ENCODE data around the gene ADGRG7. TPM values are rescaled to one million over a fixed set of nuclear protein-coding genes. Genes with fewer than 3 reads are reported as not detected.

The ADGRG7 gene
- total and polyA plus RNA-seq, 9 of the 15 experiments (the other 6 are each of a cell fraction or from before 2014, with no cell fraction given), result 0.03 TPM; not detected in 7

DNA sequence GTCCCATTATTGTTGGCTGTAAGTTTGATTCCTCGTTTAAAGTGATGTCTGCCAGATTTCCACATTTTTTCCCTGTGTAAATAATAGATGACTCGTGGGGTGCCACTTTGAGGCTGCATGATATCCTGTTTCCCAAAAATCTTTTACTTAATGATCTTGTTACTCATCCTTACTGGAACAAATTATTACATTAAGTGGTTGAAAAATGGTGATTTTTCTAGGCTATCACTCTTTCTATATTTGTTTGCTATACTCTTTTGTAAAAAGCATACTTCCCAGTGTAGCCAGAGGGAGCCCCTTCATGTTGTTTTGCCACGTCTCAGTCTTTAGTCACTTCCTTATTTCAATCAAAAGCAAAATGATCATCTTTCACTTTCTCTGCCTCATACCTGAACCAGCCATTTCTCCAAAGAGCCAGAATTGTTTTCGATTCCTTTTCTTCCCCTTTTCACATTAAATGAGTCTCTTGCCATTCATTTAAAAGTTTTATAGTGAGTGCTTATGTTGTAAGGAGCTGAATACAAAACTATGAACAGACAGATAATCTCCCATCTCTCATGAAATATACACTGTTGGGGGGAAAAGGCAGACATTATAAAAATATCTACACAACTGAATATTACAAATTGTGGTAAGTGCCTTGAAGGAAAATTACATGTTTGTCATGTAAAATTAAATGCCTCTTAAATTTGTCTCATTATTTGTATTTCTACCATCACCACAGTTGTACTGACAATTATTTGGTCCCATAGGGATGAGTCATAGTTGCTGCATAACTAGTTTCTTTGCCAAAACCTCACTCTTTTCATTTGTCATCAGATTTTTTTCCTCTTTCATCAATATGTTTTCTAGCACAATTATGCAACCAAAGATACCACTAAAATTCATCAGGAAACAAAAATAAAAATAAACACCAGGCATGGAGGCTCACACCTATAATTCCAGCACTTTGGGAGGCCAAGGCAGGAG, 41.5 kb downstream of the ADGRG7 start (continued):
- peak; percentile 48; the same call in 1 of the 2 replicates for TF ChIP-seq REST (IDR thresholded peaks at IDR 0.05; ENCODE audit: borderline replicate concordance)
- no peak for TF ChIP-seq REST (CRISPR knock-in tag; IDR thresholded peaks at IDR 0.05; ENCODE audit: low read depth)
- TF ChIP-seq ZNF12 (CRISPR knock-in tag; IDR thresholded peaks at IDR 0.05), result no peak
- TF ChIP-seq, protein P1, sequence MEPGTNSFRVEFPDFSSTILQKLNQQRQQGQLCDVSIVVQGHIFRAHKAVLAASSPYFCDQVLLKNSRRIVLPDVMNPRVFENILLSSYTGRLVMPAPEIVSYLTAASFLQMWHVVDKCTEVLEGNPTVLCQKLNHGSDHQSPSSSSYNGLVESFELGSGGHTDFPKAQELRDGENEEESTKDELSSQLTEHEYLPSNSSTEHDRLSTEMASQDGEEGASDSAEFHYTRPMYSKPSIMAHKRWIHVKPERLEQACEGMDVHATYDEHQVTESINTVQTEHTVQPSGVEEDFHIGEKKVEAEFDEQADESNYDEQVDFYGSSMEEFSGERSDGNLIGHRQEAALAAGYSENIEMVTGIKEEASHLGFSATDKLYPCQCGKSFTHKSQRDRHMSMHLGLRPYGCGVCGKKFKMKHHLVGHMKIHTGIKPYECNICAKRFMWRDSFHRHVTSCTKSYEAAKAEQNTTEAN (CRISPR knock-in tag; IDR thresholded peaks at IDR 0.05), result no peak
- no peak for TF ChIP-seq HMGN3 (IDR thresholded peaks at IDR 0.05; ENCODE audit: borderline replicate concordance, extremely low read depth, insufficient read length, low read depth, low read length)
- TF ChIP-seq, protein P2, sequence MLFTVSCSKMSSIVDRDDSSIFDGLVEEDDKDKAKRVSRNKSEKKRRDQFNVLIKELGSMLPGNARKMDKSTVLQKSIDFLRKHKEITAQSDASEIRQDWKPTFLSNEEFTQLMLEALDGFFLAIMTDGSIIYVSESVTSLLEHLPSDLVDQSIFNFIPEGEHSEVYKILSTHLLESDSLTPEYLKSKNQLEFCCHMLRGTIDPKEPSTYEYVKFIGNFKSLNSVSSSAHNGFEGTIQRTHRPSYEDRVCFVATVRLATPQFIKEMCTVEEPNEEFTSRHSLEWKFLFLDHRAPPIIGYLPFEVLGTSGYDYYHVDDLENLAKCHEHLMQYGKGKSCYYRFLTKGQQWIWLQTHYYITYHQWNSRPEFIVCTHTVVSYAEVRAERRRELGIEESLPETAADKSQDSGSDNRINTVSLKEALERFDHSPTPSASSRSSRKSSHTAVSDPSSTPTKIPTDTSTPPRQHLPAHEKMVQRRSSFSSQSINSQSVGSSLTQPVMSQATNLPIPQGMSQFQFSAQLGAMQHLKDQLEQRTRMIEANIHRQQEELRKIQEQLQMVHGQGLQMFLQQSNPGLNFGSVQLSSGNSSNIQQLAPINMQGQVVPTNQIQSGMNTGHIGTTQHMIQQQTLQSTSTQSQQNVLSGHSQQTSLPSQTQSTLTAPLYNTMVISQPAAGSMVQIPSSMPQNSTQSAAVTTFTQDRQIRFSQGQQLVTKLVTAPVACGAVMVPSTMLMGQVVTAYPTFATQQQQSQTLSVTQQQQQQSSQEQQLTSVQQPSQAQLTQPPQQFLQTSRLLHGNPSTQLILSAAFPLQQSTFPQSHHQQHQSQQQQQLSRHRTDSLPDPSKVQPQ (CRISPR knock-in tag; IDR thresholded peaks at IDR 0.05; ENCODE audit: borderline replicate concordance), result no peak
- no peak for TF ChIP-seq SRSF7 (optimal IDR thresholded peaks at IDR 0.05; ENCODE audit: low read depth, low read length)
- TF ChIP-seq SUPT5H (IDR thresholded peaks at IDR 0.05), result no peak
- TF ChIP-seq KLF6 (CRISPR knock-in tag; IDR thresholded peaks at IDR 0.05; ENCODE audit: borderline replicate concordance), result no peak
- TF ChIP-seq, protein P3, sequence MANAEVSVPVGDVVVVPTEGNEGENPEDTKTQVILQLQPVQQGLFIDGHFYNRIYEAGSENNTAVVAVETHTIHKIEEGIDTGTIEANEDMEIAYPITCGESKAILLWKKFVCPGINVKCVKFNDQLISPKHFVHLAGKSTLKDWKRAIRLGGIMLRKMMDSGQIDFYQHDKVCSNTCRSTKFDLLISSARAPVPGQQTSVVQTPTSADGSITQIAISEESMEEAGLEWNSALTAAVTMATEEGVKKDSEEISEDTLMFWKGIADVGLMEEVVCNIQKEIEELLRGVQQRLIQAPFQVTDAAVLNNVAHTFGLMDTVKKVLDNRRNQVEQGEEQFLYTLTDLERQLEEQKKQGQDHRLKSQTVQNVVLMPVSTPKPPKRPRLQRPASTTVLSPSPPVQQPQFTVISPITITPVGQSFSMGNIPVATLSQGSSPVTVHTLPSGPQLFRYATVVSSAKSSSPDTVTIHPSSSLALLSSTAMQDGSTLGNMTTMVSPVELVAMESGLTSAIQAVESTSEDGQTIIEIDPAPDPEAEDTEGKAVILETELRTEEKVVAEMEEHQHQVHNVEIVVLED (CRISPR knock-in tag; IDR thresholded peaks at IDR 0.05), result no peak
- TF ChIP-seq ZNF224 (CRISPR knock-in tag; IDR thresholded peaks at IDR 0.05), result no peak
- TF ChIP-seq GATAD2B (IDR thresholded peaks at IDR 0.05; ENCODE audit: borderline replicate concordance), result no peak
- TF ChIP-seq HMG20A (CRISPR knock-in tag; conservative IDR thresholded peaks at IDR 0.05), result no peak
